ENCODE measurements around the gene AREL1.

GRCh38 chr14:74705613-74706500, 7.0 kb downstream of the AREL1 start:
- TF ChIP-seq EZH2phosphoT487 (IDR thresholded peaks at IDR 0.05; ENCODE audit: borderline replicate concordance) (no peak), CTCF (conservative IDR thresholded peaks at IDR 0.05; ENCODE audit: low read length) (no peak)
